GM23248 (cell line): ENCODE measurements around the gene SKP1. TPM values are rescaled to one million over a fixed set of nuclear protein-coding genes. Genes with fewer than 3 reads are reported as not detected.
"Not testable (repeated sequence)": the region's sequence is repeated elsewhere in the genome, so short reads cannot be mapped to it uniquely, and the experiment has no call there.

ENCODE experiments used
- DNase-seq: peaks from one replicate; pipeline ENCODE4 v3.0.0-alpha.2; 2015
- H2AFZ ChIP-seq: fragments of 200-600 bp; sonication (generic); 2 replicates; pipeline ENCODE4 v1.6.1; 2016; ENCODE audit warnings: antibody characterized with exemption
- H3F3A ChIP-seq: fragments of 200-600 bp; sonication (generic); 2 replicates; pipeline ENCODE4 v1.6.1; 2016; ENCODE audit warnings: mild to moderate bottlenecking, antibody characterized with exemption, mixed run types; ENCODE audit not compliant: insufficient read depth
- H3K27ac ChIP-seq: fragments of 200-600 bp; sonication (generic); 2 replicates; pipeline ENCODE4 v1.5.1; 2016; ENCODE audit warnings: mild to moderate bottlenecking
- H3K27me3 ChIP-seq: fragments of 200-600 bp; sonication (generic); replicated peaks from 2 replicates; pipeline ENCODE4 v1.6.1; 2016; ENCODE audit warnings: mild to moderate bottlenecking; ENCODE audit not compliant: insufficient read depth
- H3K36me3 ChIP-seq: fragments of 200-600 bp; sonication (generic); 2 replicates; pipeline ENCODE4 v1.6.1; 2016; ENCODE audit warnings: low read depth, mild to moderate bottlenecking
- H3K4me1 ChIP-seq: fragments of 200-600 bp; sonication (generic); 2 replicates; pipeline ENCODE4 v1.6.1; 2016; ENCODE audit warnings: mild to moderate bottlenecking; ENCODE audit not compliant: insufficient read depth
- H3K4me2 ChIP-seq: fragments of 200-600 bp; sonication (generic); one replicate; pipeline ENCODE4 v1.6.1; 2016; ENCODE audit warnings: mild to moderate bottlenecking; ENCODE audit not compliant: unreplicated experiment
- H3K4me3 ChIP-seq: fragments of 200-600 bp; sonication (generic); 2 replicates; pipeline ENCODE4 v1.5.1; 2016; ENCODE audit warnings: mild to moderate bottlenecking
- H3K79me2 ChIP-seq: fragments of 200-600 bp; sonication (generic); 2 replicates; pipeline ENCODE4 v1.6.1; 2016; ENCODE audit warnings: mild to moderate bottlenecking; ENCODE audit not compliant: insufficient read depth
- H3K9ac ChIP-seq: fragments of 200-600 bp; sonication (generic); 2 replicates; pipeline ENCODE4 v1.6.1; 2016; ENCODE audit warnings: mild to moderate bottlenecking
- H3K9me2 ChIP-seq: fragments of 200-600 bp; sonication (generic); 2 replicates; pipeline ENCODE4 v1.6.1; 2016; ENCODE audit warnings: mixed run types, mild to moderate bottlenecking, moderate library complexity; ENCODE audit not compliant: insufficient read depth
- H3K9me3 ChIP-seq: fragments of 200-600 bp; sonication (generic); one replicate; pipeline ENCODE4 v1.6.1; 2017; ENCODE audit warnings: low read depth
- H4K20me1 ChIP-seq: fragments of 200-600 bp; sonication (generic); 2 replicates; pipeline ENCODE4 v1.6.0; 2016; ENCODE audit not compliant: insufficient read depth
- EZH2 ChIP-seq: fragments of 200-600 bp; sonication (generic); IDR thresholded peaks from 2 replicates; pipeline ENCODE4 v1.6.1; 2018; ENCODE audit warnings: antibody characterized with exemption, mild to moderate bottlenecking; ENCODE audit not compliant: insufficient read depth, poor library complexity, severe bottlenecking
- EZH2phosphoT487 ChIP-seq: fragments of 200-600 bp; sonication (generic); IDR thresholded peaks from 2 replicates; pipeline ENCODE4 v1.6.1; 2018; ENCODE audit warnings: antibody characterized with exemption, moderate library complexity, mild to moderate bottlenecking, low read depth; ENCODE audit not compliant: insufficient read depth
- WGBS, 2 experiments: methylation state at CpG; one replicate each; pipeline ENCODE4 v1.1.6; 2015 to 2017; ENCODE audit warnings: low lambda C conversion rate in 2 of 2, low coverage in 1 of 2; ENCODE audit errors: missing lambda C conversion rate in 2 of 2; 5-methylcytosine and 5-hydroxymethylcytosine counted together
- in situ Hi-C: fragments of 300-500 bp; cut with MboI; formaldehyde crosslinking; loops from 2 replicates; pipeline ENCODE4 v1.15.0; 2020
- polyA plus RNA-seq: library from polyadenylated mRNA; unstranded; fragments of >200 nt; fragmentation: Nextera tagmentation; extraction: Ambion mirVana; gene quantifications from 2 replicates; pipeline ENCODE4 v1.2.1, GENCODE V29; 2016
- total RNA-seq: library from RNA; depleted of rRNA; stranded (reverse); fragments of >200 nt; shearing (Covaris generic); gene quantifications from 2 replicates; pipeline ENCODE4 v1.2.3, GENCODE V29; 2014

SKP1 gene
- total and polyA plus RNA-seq, 2 experiments from 2014 or later: 238 to 1,145 TPM

GRCh38 chr5:134161513-134162395 lies 15.0 kb downstream of the SKP1 start:
- Histone ChIP-seq H3K9me2 (no peaks in the 10 kb centered on the region), H3K4me3 (no peak overlapping the region), H3K4me1 (no peaks in the 10 kb centered on the region), H3K27me3 (no peaks in the 10 kb centered on the region), H3K27ac (no peak overlapping the region), H2AFZ (no peak overlapping the region), H3K79me2 (peaks cover 95% of the 10 kb centered on the region), H4K20me1 (peaks cover 2% of the 10 kb centered on the region; the same call in 1 of the 2 replicates), H3F3A (peaks cover 11% of the 10 kb centered on the region), H3K4me2 (no peak overlapping the region), H3K9ac (no peak overlapping the region), H3K9me3 (no peaks in the 10 kb centered on the region), H3K36me3 (peaks cover 86% of the 10 kb centered on the region)
- WGBS, 2 experiments: 97% methylated on average over 6 of the region's 6 CpGs
- DNase-seq: no peak
- TF ChIP-seq EZH2 (no peak), EZH2phosphoT487 (no peak)
- in situ Hi-C loops: no loop called here

- in situ Hi-C loops: no loop called here
These were observed 23.1 kb downstream of the SKP1 start for GRCh38 chr5:134153657-134154056.

GRCh38 chr5:134153241-134153640 lies 23.5 kb downstream of the SKP1 start:
- no peaks in the 10 kb centered on the region for H3K27me3 ChIP-seq
- TF ChIP-seq EZH2phosphoT487 (no peak), EZH2 (no peak)
- no peak overlapping the region for H3K4me3 ChIP-seq
- H3K9me3 ChIP-seq: no peaks in the 10 kb centered on the region
- no peak overlapping the region for H3K9ac ChIP-seq
- no peak overlapping the region for H3K4me2 ChIP-seq
- in situ Hi-C loops: no loop called here
- peaks cover 97% of the 10 kb centered on the region for H3K79me2 ChIP-seq
- no peaks in the 10 kb centered on the region for H3K9me2 ChIP-seq
- peaks cover 53% of the 10 kb centered on the region for H3K36me3 ChIP-seq
- H3K4me1 ChIP-seq: peaks cover 3% of the 10 kb centered on the region; the same call in 1 of the 2 replicates
- H3K27ac ChIP-seq: no peak overlapping the region
- H3F3A ChIP-seq: peaks cover 61% of the 10 kb centered on the region
- WGBS, 2 experiments: 90 to 96% methylated on average over 3 of the region's 3 CpGs
- no peak for DNase-seq
- no peak overlapping the region for H2AFZ ChIP-seq
- peaks cover 8% of the 10 kb centered on the region; the same call in 1 of the 2 replicates for H4K20me1 ChIP-seq

More at GRCh38 chr5:134153657-134154056, 23.1 kb downstream of the SKP1 start:
- no peak overlapping the region for H3K4me3 ChIP-seq
- no peaks in the 10 kb centered on the region for H3K27me3 ChIP-seq
- peaks cover 3% of the 10 kb centered on the region; the same call in 1 of the 2 replicates for H3K4me1 ChIP-seq
- H3K79me2 ChIP-seq: peaks cover 97% of the 10 kb centered on the region
- H3K36me3 ChIP-seq: peaks cover 56% of the 10 kb centered on the region
- peaks cover 8% of the 10 kb centered on the region; the same call in 1 of the 2 replicates for H4K20me1 ChIP-seq
- TF ChIP-seq EZH2phosphoT487: no peak
- no peak for TF ChIP-seq EZH2
- no peak for DNase-seq
- H3K27ac ChIP-seq: no peak overlapping the region
- H3K9me2 ChIP-seq: no peaks in the 10 kb centered on the region
- H3K9me3 ChIP-seq: no peaks in the 10 kb centered on the region
- 95 to 97% methylated on average over 1 of the region's 1 CpG for WGBS, 2 experiments
- H3K4me2 ChIP-seq: no peak overlapping the region
- no peak overlapping the region for H2AFZ ChIP-seq
- peaks cover 60% of the 10 kb centered on the region for H3F3A ChIP-seq
- H3K9ac ChIP-seq: no peak overlapping the region

GRCh38 chr5:134152173-134152832 lies 24.4 kb downstream of the SKP1 start:
- H3K9me2 ChIP-seq, H3K27me3 ChIP-seq, H2AFZ ChIP-seq, H3K9ac ChIP-seq, H4K20me1 ChIP-seq, H3K4me3 ChIP-seq, in situ Hi-C loops, H3K4me1 ChIP-seq, H3K4me2 ChIP-seq, H3K9me3 ChIP-seq: not testable (repeated sequence)
- 93 to 97% methylated on average over 15 of the region's 15 CpGs for WGBS, 2 experiments
- peak; percentile 57 for DNase-seq
- peaks cover 44% of the 10 kb centered on the region for H3K36me3 ChIP-seq
- H3K79me2 ChIP-seq: peaks cover 96% of the 10 kb centered on the region
- peaks cover 64% of the 10 kb centered on the region for H3F3A ChIP-seq
- H3K27ac ChIP-seq: peak overlapping the region; percentile 21; the same call in 1 of the 2 replicates
